GM23338 (cell line): ENCODE results near the gene EVA1B. TPM values are rescaled to one million over a fixed set of nuclear protein-coding genes. Genes with fewer than 3 reads are reported as not detected.

ENCODE experiments used
- ATAC-seq: fragments of 200-7000 bp; cut with Tn5 transposase; 3 replicates; pipeline ENCODE4 v1.9.1; 2020
- DNase-seq: peaks from one replicate; pipeline ENCODE4 v3.0.0-alpha.2; 2015; ENCODE audit warnings: low spot score
- H2AFZ ChIP-seq: fragments of 200-600 bp; sonication (generic); 2 replicates; pipeline ENCODE4 v1.8.0; 2016; ENCODE audit warnings: antibody characterized with exemption, mild to moderate bottlenecking, moderate library complexity
- H3F3A ChIP-seq: fragments of 200-600 bp; sonication (generic); replicated peaks from 2 replicates; pipeline ENCODE4 v1.8.0; 2017; ENCODE audit warnings: antibody characterized with exemption, mixed run types, low read depth
- H3K27ac ChIP-seq: fragments of 200-600 bp; sonication (generic); 2 replicates; pipeline ENCODE4 v1.6.1; 2016; ENCODE audit warnings: low read depth
- H3K27me3 ChIP-seq: fragments of 200-600 bp; sonication (generic); 2 replicates; pipeline ENCODE4 v1.8.0; 2016; ENCODE audit warnings: mild to moderate bottlenecking, mixed run types, moderate library complexity; ENCODE audit not compliant: insufficient read depth
- H3K36me3 ChIP-seq: fragments of 200-600 bp; sonication (generic); 2 replicates; pipeline ENCODE4 v1.8.0; 2016; ENCODE audit warnings: mild to moderate bottlenecking; ENCODE audit not compliant: insufficient read depth
- H3K4me1 ChIP-seq: fragments of 200-600 bp; sonication (generic); 2 replicates; pipeline ENCODE4 v1.8.0; 2016; ENCODE audit warnings: mild to moderate bottlenecking, moderate library complexity; ENCODE audit not compliant: insufficient read depth
- H3K4me2 ChIP-seq: fragments of 200-600 bp; sonication (generic); 2 replicates; pipeline ENCODE4 v1.7.1; 2017; ENCODE audit warnings: mixed run types
- H3K4me3 ChIP-seq: fragments of 200-600 bp; sonication (generic); 2 replicates; pipeline ENCODE4 v1.6.1; 2016; ENCODE audit warnings: mixed run types
- H3K79me2 ChIP-seq: fragments of 200-600 bp; sonication (generic); replicated peaks from 2 replicates; pipeline ENCODE4 v1.8.0; 2017; ENCODE audit warnings: mild to moderate bottlenecking; ENCODE audit not compliant: insufficient read depth
- H3K9me2 ChIP-seq: fragments of 200-600 bp; sonication (generic); 2 replicates; pipeline ENCODE4 v1.8.0; 2017; ENCODE audit not compliant: insufficient read depth
- H4K20me1 ChIP-seq: fragments of 200-600 bp; sonication (generic); replicated peaks from 2 replicates; pipeline ENCODE4 v1.8.0; 2017; ENCODE audit warnings: mild to moderate bottlenecking; ENCODE audit not compliant: insufficient read depth
- H3K27ac Mint-ChIP-seq: 2 replicates; pipeline ENCODE4 v1.8.0; 2020; ENCODE audit warnings: inconsistent platforms, mild to moderate bottlenecking, moderate library complexity, mixed read lengths
- H3K27me3 Mint-ChIP-seq: 3 replicates; pipeline ENCODE4 v1.8.0; 2022; ENCODE audit warnings: low read depth, mild to moderate bottlenecking, moderate library complexity, mixed read lengths, inconsistent platforms; ENCODE audit not compliant: insufficient read depth, poor library complexity
- H3K36me3 Mint-ChIP-seq: 3 replicates; pipeline ENCODE4 v1.8.0; 2021; ENCODE audit warnings: low read depth, mild to moderate bottlenecking, inconsistent platforms, moderate library complexity, mixed read lengths
- H3K4me1 Mint-ChIP-seq: 3 replicates; pipeline ENCODE4 v1.8.0; 2020; ENCODE audit warnings: mild to moderate bottlenecking, inconsistent platforms, mixed read lengths
- H3K4me3 Mint-ChIP-seq: 3 replicates; pipeline ENCODE4 v1.8.0; 2021; ENCODE audit warnings: moderate library complexity, mild to moderate bottlenecking, inconsistent platforms, mixed read lengths
- H3K9me3 Mint-ChIP-seq: 3 replicates; pipeline ENCODE4 v1.8.0; 2020; ENCODE audit warnings: moderate library complexity, mild to moderate bottlenecking, inconsistent platforms, mixed read lengths
- ETS1 ChIP-seq: IDR thresholded peaks from 2 replicates; pipeline ENCODE4 v1.6.1; 2016; ENCODE audit warnings: antibody characterized with exemption
- EZH2 ChIP-seq: fragments of 200-600 bp; sonication (generic); IDR thresholded peaks from one replicate; pipeline ENCODE4 v1.8.0; 2017; ENCODE audit warnings: antibody characterized with exemption, mild to moderate bottlenecking, low read depth; ENCODE audit not compliant: unreplicated experiment
- EZH2phosphoT487 ChIP-seq: fragments of 200-600 bp; sonication (generic); IDR thresholded peaks from one replicate; pipeline ENCODE4 v1.8.1; 2018; ENCODE audit warnings: antibody characterized with exemption; ENCODE audit not compliant: unreplicated experiment
- JUNB ChIP-seq: IDR thresholded peaks from one replicate; pipeline ENCODE4 v1.6.1; 2016; ENCODE audit warnings: antibody characterized with exemption; ENCODE audit not compliant: unreplicated experiment
- NANOG ChIP-seq: IDR thresholded peaks from 2 replicates; pipeline ENCODE4 v1.6.1; 2016; ENCODE audit warnings: antibody characterized with exemption, borderline replicate concordance
- POLR2AphosphoS5 ChIP-seq: IDR thresholded peaks from 2 replicates; pipeline ENCODE4 v1.6.1; 2016; ENCODE audit warnings: antibody characterized with exemption, low read depth
- STAT1 ChIP-seq: IDR thresholded peaks from one replicate; pipeline ENCODE4 v1.6.1; 2016; ENCODE audit warnings: antibody characterized with exemption; ENCODE audit not compliant: unreplicated experiment
- ZNF114 ChIP-seq: fragments of 250-450 bp; sonication (Bioruptor Pico); IDR thresholded peaks from 2 replicates; pipeline ENCODE4 v1.5.0; 2020; ENCODE audit warnings: mild to moderate bottlenecking, moderate library complexity
- ZNF331 ChIP-seq: fragments of 250-450 bp; sonication (Bioruptor Pico); IDR thresholded peaks from 2 replicates; pipeline ENCODE4 v1.5.0; 2020; ENCODE audit warnings: low read depth, mild to moderate bottlenecking, moderate library complexity
- ZNF462 ChIP-seq: fragments of 250-450 bp; sonication (Bioruptor Pico); IDR thresholded peaks from 2 replicates; pipeline ENCODE4 v1.5.0; 2020; ENCODE audit warnings: mild to moderate bottlenecking, moderate library complexity
- polyA plus RNA-seq: library from polyadenylated mRNA; unstranded; fragments of >200 nt; fragmentation: Nextera tagmentation; extraction: Ambion mirVana; gene quantifications from 2 replicates; pipeline ENCODE4 v1.2.1, GENCODE V29; 2016
- total RNA-seq: library from RNA; depleted of rRNA; stranded (reverse); fragments of >200 nt; shearing (Covaris generic); gene quantifications from 2 replicates; pipeline ENCODE4 v1.2.3, GENCODE V29; 2014

The EVA1B gene
- total and polyA plus RNA-seq, 2 experiments from 2014 or later = 9.2 to 27.3 TPM

GRCh38 chr1:36274201-36274600, 49.2 kb downstream of the EVA1B start (continued):
- no peak for TF ChIP-seq ZNF462

- Mint-ChIP-seq H3K27me3 (peaks cover 5% of the 10 kb centered on the region), H3K4me1 (no peaks in the 10 kb centered on the region), H3K4me3 (no peak overlapping the region), H3K36me3 (peaks cover 44% of the 10 kb centered on the region), H3K27ac (no peak overlapping the region), H3K9me3 (no peaks in the 10 kb centered on the region)
- no peaks in the 10 kb centered on the region for H3K9me2 ChIP-seq
- H3K79me2 ChIP-seq = peaks cover 92% of the 10 kb centered on the region
- no peak overlapping the region for H3K4me3 ChIP-seq
- no peak for ATAC-seq
- H3K27ac ChIP-seq = no peak overlapping the region
- DNase-seq = no peak
- H2AFZ ChIP-seq = no peak overlapping the region
- H3K36me3 ChIP-seq = no peaks in the 10 kb centered on the region
- H4K20me1 ChIP-seq = peaks cover 38% of the 10 kb centered on the region
- no peak overlapping the region for H3K4me2 ChIP-seq
- no peaks in the 10 kb centered on the region for H3K27me3 ChIP-seq
- 0 out of 2 replicates have a peak, but pooled peaks cover 4% of the 10 kb centered on the region for H3F3A ChIP-seq
- no peaks in the 10 kb centered on the region for H3K4me1 ChIP-seq
- no peak for TF ChIP-seq ZNF331 (CRISPR knock-in tag)
- TF ChIP-seq JUNB = no peak
- TF ChIP-seq STAT1 = no peak
- no peak for TF ChIP-seq EZH2
- no peak for TF ChIP-seq ZNF114 (CRISPR knock-in tag)
- TF ChIP-seq ETS1 = no peak
- no peak for TF ChIP-seq POLR2AphosphoS5
- TF ChIP-seq ZNF462 = no peak
- no peak for TF ChIP-seq EZH2phosphoT487
- no peak for TF ChIP-seq NANOG
Observed at GRCh38 chr1:36273024-36273423, 50.4 kb downstream of the EVA1B start.
